HG03196 (cell line): ENCODE results near the gene MX2.

Experiments used
- ATAC-seq: cut with Tn5 transposase; IDR thresholded peaks from one replicate; pipeline ENCODE4 v1.9.1; 2021; ENCODE audit not compliant: unreplicated experiment

MX2 gene

GRCh38 chr21:41364308-41364707, 2.5 kb downstream of the MX2 start:
- no peak for ATAC-seq

DNA sequence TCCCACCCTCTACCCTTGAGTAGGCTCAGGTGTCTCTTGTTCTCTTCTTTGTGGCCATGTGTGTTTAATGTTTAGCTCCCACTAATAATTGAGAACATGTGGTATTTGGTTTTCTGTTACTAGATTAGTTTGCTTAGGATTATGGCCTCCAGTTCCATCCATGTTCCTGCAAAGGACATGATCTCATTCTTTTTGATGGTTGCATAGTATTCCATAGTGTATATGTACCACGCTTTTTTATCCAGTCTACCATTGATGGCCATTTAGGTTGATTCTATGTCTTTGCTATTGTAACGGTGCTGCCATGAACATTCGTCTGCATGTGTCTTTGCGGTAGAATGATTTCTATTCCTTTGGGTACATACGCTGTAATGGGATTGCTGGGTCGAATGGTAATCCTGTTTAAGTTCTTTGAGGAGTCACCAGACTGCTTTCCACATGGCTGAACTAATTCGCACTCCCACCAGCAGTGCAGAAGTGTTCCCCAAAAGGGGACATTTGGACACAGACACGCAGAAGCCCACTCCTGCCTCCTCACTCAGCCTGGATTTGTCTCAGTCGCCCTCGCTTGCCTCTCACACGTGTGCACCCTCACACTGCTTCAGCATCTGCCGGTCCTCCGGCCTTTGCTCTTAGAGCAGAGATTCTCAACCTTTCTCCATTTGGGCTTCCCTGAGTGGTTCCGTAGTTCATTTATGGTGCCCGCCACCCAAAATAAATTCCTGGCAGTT, 3.7 kb downstream of the MX2 start:
- ATAC-seq = no peak

- no peak for ATAC-seq
Observed at GRCh38 chr21:41366522-41367151, 4.8 kb downstream of the MX2 start.

GRCh38 chr21:41367301-41367944, 5.6 kb downstream of the MX2 start:
- no peak for ATAC-seq

DNA sequence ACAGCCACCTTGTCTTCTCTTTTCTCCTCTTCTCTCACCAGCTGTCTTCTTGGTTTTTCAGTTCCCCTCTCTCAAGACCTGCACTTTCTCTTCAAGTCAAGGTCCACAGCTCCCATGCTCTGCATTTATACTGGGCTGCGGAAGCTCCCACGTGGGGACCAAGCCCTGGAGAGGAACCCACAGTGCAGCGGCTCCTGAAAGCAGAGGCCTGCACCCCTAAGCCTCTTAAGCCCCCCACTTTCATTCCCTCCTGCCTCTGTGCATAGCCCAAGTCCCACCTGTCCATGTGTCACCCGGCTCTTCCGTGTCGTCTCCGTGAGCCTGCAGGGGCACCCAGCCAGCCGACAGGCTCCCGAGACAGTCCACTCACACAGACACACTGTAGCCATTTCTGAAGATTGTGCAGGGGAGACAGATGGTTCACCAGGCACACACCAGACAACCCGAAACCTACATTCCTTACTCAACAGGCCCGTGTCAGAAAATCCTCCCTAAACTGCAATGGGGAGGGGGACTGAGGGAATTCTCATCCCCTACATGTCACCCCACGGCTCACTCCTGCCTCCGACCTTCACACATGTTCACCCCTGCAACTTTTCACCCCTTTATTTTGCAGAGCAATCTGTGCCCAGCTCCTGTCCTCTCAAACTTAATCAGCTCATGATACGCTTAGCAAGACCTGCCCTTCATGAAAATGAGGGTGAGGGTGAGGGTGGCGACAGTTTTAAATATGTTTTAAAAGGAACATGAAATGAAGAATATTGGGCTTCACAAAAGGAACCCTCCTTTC, 6.3 kb downstream of the MX2 start:
- peak; percentile 53 for ATAC-seq

DNA sequence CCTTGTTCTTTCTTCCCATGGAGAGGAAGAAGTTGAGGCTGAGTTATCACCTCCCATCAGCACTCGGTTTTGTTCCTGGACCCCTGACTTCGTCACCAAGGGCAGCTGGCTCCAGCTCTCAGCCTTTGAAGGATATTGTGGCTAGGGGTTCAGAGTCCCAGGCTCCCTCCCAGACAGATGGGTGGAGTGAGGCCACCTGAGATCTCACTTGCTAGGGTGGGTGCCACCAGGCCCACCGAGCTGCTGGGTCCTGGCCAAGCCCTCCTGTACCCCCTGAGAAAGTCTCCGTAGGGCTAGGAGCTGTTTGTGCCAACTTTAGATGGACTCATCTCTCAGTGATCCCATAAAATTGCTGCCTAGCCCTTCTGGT, 6.9 kb downstream of the MX2 start:
- ATAC-seq = no peak

- ATAC-seq = peak; percentile 40
Observed at GRCh38 chr21:41369105-41369919, 7.5 kb downstream of the MX2 start.

GRCh38 chr21:41369920-41370839, 8.4 kb downstream of the MX2 start:
- ATAC-seq = no peak

DNA sequence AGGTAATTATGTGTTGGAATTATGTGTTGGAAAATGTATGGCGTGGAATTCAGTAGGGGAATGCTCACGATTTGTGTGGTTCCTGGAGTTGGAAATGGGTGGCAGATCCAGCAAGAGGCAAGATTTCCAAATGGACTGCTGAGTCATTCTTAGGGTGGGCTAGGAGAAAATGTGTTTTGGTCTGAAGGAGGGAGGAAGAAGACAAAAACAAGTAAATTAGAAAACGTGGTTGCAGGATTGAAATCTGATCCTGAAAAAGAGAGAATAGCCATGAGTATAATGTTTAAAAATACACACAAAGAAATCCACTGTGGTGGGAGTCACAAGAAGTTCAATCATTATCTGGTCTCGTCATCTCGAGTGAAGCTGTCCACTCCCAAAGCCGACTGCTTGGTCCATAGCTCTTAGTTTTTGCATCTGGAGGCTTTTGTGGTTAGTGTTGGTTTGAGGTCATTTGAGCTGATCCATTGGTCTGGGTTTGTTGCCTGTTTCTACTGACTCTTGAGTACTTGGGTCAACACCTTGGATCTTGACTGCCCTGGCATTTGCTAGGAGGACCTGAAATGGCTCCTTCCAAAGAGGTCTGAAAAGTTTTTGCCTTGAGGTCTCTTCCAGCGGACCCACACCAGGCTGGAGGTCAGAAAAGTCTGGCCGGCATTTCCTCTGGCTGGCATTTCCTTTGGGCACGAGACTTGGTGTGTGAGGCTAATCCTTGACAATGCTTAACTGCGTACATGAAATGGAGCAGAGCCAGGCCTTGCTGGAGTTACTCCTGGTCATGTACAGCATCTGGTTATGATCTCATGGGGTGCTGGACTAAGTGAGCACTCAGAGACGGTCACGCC, 9.2 kb downstream of the MX2 start:
- no peak for ATAC-seq

DNA sequence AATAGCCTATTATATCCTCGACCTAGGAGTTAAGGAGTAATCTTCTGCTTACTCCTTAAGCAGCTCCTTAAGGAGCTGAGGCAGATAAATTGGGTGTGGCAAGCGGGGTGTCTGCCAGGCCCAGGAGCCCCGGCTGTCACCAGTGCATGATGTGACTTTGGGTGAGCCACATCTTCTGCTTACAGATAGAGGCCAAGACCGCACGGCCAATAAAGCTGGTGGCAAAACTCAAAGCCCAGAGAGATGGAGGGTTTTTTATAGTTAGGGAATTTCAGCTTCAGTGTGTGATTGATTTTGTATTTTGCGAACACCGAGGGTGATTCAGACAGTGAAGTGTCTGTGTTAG, 9.8 kb downstream of the MX2 start:
- no peak for ATAC-seq

DNA sequence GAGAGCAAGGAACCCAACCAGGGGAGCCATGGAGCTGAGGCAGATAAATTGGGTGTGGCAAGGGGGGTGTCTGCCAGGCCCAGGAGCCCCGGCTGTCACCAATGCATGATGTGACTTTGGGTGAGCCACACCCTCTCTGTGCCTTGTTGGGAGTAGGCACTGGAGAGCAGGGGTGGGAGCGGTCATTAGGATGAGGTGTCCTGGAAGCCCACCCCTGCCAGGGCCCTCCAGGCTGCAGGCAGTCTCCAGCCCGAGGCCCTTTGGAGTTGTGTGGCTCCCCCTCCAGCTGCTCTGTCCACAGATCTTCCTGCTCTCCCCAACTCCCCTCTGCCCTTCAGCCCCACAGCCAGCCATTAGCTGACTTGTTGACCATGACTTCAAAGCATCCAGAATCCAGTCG, 11.4 kb downstream of the MX2 start:
- ATAC-seq = no peak

DNA sequence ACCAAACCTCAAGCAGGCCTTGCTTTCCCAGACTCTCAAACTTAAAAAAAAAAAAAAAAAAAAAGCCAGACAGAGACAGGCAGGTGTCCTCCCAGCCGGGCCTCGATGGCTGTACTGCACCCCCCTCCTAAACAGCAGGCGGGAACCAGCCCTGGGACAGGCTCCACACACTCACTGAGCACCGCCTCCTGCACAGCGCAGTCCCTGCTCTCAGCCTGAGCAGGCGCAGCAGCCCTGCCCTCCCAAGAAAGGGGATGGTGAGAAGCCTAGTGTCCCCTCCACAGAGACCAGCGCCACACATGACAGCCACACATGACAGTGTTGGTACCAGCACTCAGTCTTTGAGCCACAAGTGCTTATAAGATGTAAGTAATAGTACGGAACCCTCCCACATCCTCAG, 11.9 kb downstream of the MX2 start:
- ATAC-seq = no peak

GRCh38 chr21:41374177-41374712, 12.4 kb downstream of the MX2 start:
- ATAC-seq = no peak

DNA sequence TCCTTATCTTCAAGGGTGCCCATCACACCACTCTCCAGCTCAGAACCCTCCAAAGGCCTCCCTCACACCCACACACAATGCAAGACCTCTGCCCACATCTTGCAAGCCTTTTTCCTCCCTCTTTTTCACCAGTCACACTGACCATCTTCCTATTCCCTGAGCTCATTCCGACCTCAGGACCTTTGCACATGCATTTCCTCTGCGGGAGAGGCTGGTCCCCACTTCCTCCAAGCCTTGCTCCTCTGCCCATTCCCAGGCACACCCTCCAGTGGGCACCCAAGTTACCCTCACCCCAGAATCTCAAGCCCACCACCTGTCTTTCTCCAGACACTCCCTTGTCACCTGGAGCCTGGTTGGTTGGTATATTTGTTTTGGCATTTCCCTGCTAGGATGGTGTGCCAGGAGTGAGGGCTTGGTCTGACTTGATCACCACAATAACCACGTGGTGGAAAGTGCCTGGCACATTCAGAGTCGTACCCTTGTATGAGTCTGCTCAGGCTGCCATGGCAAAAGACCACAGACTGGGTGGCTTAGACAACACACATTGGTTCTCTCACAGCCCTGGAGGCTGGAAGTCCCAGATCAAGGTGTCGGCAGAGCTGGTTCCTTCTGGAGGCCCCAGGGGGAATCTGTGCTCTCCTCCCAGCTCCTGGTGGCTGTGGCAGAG, 13.2 kb downstream of the MX2 start:
- no peak for ATAC-seq

DNA sequence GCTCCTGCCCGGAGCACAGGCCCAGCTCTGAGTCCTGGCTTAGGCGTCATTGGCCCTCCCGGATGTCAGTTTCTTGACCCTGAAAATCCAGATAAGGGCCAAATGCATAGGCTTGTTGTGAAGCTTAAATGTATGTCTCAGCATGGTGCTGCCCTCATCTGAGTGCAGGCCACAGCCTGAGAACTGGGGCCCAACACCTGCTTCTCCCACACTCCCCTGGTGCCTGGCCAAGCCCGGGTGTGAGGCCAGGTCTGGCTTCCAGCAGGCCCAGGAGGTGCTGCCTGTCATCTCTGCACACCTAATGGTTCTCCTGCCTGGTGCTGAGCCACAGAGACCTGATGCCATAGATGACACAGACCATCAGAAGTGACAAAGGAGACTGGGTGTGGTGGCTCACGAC, 14.0 kb downstream of the MX2 start:
- no peak for ATAC-seq

DNA sequence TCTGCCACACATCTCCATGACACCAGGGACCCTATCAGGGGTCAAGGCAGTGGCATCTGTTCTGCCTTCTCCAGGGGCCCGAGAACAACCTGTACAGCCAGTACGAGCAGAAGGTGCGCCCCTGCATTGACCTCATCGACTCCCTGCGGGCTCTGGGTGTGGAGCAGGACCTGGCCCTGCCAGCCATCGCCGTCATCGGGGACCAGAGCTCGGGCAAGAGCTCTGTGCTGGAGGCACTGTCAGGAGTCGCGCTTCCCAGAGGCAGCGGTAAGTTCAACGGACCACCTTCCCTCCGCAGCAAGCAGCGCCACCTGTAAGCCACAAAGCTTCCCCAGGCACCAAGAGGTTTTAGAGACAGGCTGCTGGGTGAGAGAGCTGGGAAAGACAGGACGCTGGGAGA, 15.9 kb downstream of the MX2 start:
- ATAC-seq = no peak

DNA sequence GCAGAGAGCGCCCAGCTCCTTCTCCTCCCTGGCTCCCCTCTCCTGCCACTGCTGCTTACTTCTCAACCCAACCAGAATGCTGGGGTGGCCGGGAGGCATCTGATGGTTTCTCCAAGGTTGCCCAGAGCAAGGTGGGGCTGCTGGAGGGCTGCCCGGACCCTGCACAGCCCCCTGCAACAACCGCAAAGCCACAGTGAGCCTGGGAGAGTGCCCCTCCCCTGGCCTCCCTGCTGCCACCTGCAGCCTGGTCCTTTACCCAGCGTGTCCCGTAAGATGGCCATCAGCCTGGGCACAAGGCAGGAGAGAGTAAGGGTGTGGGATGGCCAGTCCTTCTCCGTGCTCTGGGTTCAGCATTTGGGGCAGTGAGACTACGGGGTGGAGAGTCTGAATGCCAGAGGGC, 17.0 kb downstream of the MX2 start:
- ATAC-seq = no peak

GRCh38 chr21:41379901-41380300, 18.1 kb downstream of the MX2 start:
- ATAC-seq = no peak
